ENCODE data around the gene SLFN11. TPM values are rescaled to one million over a fixed set of nuclear protein-coding genes. Genes with fewer than 3 reads are reported as not detected.
"Not testable (repeated sequence)": the region's sequence is repeated elsewhere in the genome, so short reads cannot be mapped to it uniquely, and the experiment has no call there.

The SLFN11 gene
- total RNA-seq, 1 donor: 20.7 TPM

DNA sequence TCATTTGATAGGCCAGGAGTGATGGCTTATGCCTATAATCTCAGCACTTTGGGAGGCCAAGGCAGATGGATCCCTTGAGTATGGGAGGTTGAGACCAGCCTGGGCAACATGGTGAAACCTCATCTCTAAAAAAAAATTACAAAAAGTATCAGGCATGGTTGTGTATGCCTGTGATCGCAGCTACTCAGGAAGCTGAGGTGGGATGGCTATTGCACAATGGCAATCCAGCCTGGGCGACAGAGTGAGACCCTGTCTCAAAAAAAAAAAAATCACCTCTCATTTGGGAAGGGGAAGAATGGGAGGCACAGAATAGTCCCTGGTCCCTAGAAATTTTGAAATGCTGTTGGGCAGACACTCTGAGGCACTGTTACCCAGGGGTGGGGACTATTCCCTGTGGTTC, 35.2 kb downstream of the SLFN11 start:
- no peak overlapping the region for H3K4me3 ChIP-seq (ENCODE audit: low read length)
- H3K9me3 ChIP-seq (ENCODE audit: low read depth, low read length): no peaks in the 10 kb centered on the region
- H3K27me3 ChIP-seq (ENCODE audit: insufficient read depth, low read length): no peaks in the 10 kb centered on the region
- H3K4me1 ChIP-seq (ENCODE audit: insufficient read depth, low read length): peaks cover 29% of the 10 kb centered on the region

DNA sequence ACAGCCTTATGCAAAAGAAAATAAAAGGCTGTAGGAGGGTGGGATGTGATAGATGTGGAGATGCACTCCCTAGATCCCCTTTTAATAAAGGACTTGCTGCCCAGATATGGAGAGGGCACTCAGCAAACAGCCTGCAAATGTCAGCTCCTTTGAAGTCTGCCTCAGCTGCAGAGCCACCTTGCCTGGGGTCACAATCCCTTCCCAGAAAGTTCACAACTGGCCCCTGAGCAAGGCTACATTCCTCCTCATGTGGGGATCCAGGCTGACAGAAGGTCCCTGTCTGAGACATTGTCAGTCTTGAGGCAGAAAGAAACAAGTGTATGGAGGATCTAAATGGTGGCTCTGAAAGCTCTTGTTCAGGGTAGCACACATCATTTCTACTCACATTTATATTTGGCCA, 36.1 kb downstream of the SLFN11 start:
- Histone ChIP-seq H3K9me3 (ENCODE audit: low read depth, low read length) (no peaks in the 10 kb centered on the region), H3K27me3 (ENCODE audit: insufficient read depth, low read length) (no peaks in the 10 kb centered on the region), H3K4me1 (ENCODE audit: insufficient read depth, low read length) (peaks cover 20% of the 10 kb centered on the region), H3K4me3 (ENCODE audit: low read length) (no peak overlapping the region)

GRCh38 chr17:35333578-35333977, 39.8 kb downstream of the SLFN11 start:
- not testable (repeated sequence) for H3K4me3 ChIP-seq (ENCODE audit: low read length); H3K9me3 ChIP-seq (ENCODE audit: low read depth, low read length); H3K4me1 ChIP-seq (ENCODE audit: insufficient read depth, low read length); H3K27me3 ChIP-seq (ENCODE audit: insufficient read depth, low read length)

DNA sequence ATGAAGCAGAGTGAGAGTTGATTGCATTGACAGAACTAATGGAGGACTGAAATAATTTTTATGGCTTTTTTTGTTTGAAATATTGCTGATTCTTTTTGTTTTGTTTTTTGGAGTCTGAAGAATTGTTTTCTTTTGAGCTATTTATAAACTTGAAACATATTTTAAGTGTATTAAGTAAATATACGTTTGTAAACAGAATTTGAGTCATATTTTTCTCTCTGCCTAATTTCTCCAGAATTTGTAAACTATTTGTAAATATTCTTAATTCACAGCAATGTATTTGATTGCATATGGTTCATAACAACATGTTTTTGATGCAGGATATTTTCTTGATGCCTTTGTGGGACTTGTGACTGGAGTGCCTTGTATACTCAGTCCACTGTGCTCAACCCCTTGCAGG, 50.7 kb downstream of the SLFN11 start:
- Histone ChIP-seq H3K4me3 (ENCODE audit: low read length) (no peak overlapping the region), H3K9me3 (ENCODE audit: low read depth, low read length) (no peaks in the 10 kb centered on the region), H3K27me3 (ENCODE audit: insufficient read depth, low read length) (no peaks in the 10 kb centered on the region)

DNA sequence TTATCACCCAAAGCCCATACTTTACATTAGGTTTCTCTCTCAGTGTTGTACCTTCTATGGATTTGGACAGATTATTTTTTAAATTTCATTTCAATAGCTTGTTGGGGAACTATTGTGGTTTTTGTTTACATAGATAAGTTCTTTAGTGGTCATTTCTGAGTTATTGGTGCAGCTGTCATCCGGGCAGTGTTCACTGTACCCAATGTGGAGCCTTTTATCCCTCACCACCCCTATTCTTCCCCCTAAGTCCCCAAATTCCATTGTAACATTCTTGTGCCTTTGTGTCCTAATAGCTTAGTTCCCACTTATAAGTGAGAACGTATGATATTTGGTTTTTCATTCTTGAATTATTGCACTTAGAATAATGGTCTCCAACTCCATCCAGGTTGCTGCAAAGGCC, 57.5 kb downstream of the SLFN11 start:
- Histone ChIP-seq H3K9me3 (ENCODE audit: low read depth, low read length) (no peaks in the 10 kb centered on the region), H3K4me3 (ENCODE audit: low read length) (no peak overlapping the region), H3K27me3 (ENCODE audit: insufficient read depth, low read length) (no peaks in the 10 kb centered on the region), H3K4me1 (ENCODE audit: insufficient read depth, low read length) (peaks cover 25% of the 10 kb centered on the region)

More for the DNA sequence above, 50.7 kb downstream of the SLFN11 start:
- no peaks in the 10 kb centered on the region for H3K4me1 ChIP-seq (ENCODE audit: insufficient read depth, low read length)

DNA sequence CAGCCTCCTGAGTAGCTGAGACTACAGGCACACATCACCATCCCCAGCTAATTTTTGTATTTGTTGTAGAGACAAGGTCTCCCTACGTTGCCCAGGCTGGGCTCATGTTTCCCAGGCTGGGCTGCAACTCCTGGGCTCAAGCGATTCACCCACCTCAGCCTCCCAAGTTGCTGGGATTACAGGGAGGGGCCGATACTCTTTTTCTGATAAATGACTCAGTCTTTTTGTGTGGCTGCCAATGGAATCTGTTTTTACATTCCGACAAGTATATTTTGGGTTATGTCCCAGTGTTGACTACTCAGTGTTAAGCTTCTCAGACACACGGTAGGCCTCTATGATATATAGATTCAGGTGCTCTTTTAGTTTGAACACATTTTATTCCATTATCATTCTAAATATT, 58.1 kb downstream of the SLFN11 start:
- peaks cover 25% of the 10 kb centered on the region for H3K4me1 ChIP-seq (ENCODE audit: insufficient read depth, low read length)
- H3K27me3 ChIP-seq (ENCODE audit: insufficient read depth, low read length): no peaks in the 10 kb centered on the region
- H3K9me3 ChIP-seq (ENCODE audit: low read depth, low read length): no peaks in the 10 kb centered on the region
- no peak overlapping the region for H3K4me3 ChIP-seq (ENCODE audit: low read length)

GRCh38 chr17:35314415-35315216, 58.8 kb downstream of the SLFN11 start:
- no peaks in the 10 kb centered on the region for H3K27me3 ChIP-seq (ENCODE audit: insufficient read depth, low read length)
- H3K4me3 ChIP-seq (ENCODE audit: low read length): no peak overlapping the region
- H3K9me3 ChIP-seq (ENCODE audit: low read depth, low read length): no peaks in the 10 kb centered on the region
- peaks cover 25% of the 10 kb centered on the region for H3K4me1 ChIP-seq (ENCODE audit: insufficient read depth, low read length)

GRCh38 chr17:35313875-35314409, 59.5 kb downstream of the SLFN11 start:
- H3K27me3 ChIP-seq (ENCODE audit: insufficient read depth, low read length): no peaks in the 10 kb centered on the region
- peak overlapping the region; percentile 46 for H3K4me3 ChIP-seq (ENCODE audit: low read length)
- H3K4me1 ChIP-seq (ENCODE audit: insufficient read depth, low read length): peaks cover 25% of the 10 kb centered on the region
- no peaks in the 10 kb centered on the region for H3K9me3 ChIP-seq (ENCODE audit: low read depth, low read length)

GRCh38 chr17:35312790-35313711, 60.4 kb downstream of the SLFN11 start:
- peak overlapping the region; percentile 46 for H3K4me3 ChIP-seq (ENCODE audit: low read length)
- no peaks in the 10 kb centered on the region for H3K9me3 ChIP-seq (ENCODE audit: low read depth, low read length)
- peaks cover 25% of the 10 kb centered on the region for H3K4me1 ChIP-seq (ENCODE audit: insufficient read depth, low read length)
- no peaks in the 10 kb centered on the region for H3K27me3 ChIP-seq (ENCODE audit: insufficient read depth, low read length)

GRCh38 chr17:35312346-35312745, 61.1 kb downstream of the SLFN11 start:
- H3K4me3 ChIP-seq (ENCODE audit: low read length): no peak overlapping the region
- peaks cover 25% of the 10 kb centered on the region for H3K4me1 ChIP-seq (ENCODE audit: insufficient read depth, low read length)
- no peaks in the 10 kb centered on the region for H3K27me3 ChIP-seq (ENCODE audit: insufficient read depth, low read length)
- H3K9me3 ChIP-seq (ENCODE audit: low read depth, low read length): no peaks in the 10 kb centered on the region

GRCh38 chr17:35309345-35309744, 64.1 kb downstream of the SLFN11 start:
- H3K27me3 ChIP-seq (ENCODE audit: insufficient read depth, low read length); H3K4me3 ChIP-seq (ENCODE audit: low read length); H3K9me3 ChIP-seq (ENCODE audit: low read depth, low read length): not testable (repeated sequence)
- peaks cover 19% of the 10 kb centered on the region for H3K4me1 ChIP-seq (ENCODE audit: insufficient read depth, low read length)

Other genes with a start within 250 kb of the SLFN11 start
- 8.3 TPM for gene NLE1, start 231.3 kb downstream of the SLFN11 start, total RNA-seq
- gene UNC45B, start 225.8 kb downstream of the SLFN11 start, total RNA-seq: 0.94 TPM
- gene SLC35G3, start 179.2 kb downstream of the SLFN11 start, total RNA-seq: not detected
- gene SLFN5, start 130.5 kb downstream of the SLFN11 start, total RNA-seq: 47.8 TPM
- gene SLFN12, start 58.9 kb upstream of the SLFN11 start, total RNA-seq: 5.9 TPM
- gene SLFN13, start 75.1 kb upstream of the SLFN11 start, total RNA-seq: 15.1 TPM
- 53.3 TPM for gene SLFN12L, start 164.1 kb upstream of the SLFN11 start, total RNA-seq
- 3.8 TPM for gene SLFN14, start 187.2 kb upstream of the SLFN11 start, total RNA-seq
- 3.1 TPM for gene PEX12, start 204.9 kb upstream of the SLFN11 start, total RNA-seq
- 42.8 TPM for gene AP2B1, start 213.7 kb upstream of the SLFN11 start, total RNA-seq